ENCODE results near the gene CPVL. TPM values are rescaled to one million over a fixed set of nuclear protein-coding genes. Genes with fewer than 3 reads are reported as not detected.

Gene CPVL
- total RNA-seq, 2 experiments from 2014 or later: not detected

GRCh38 chr7:29007127-29007526 is 139.2 kb downstream of the CPVL start:
- no peak overlapping the region for H3K27ac ChIP-seq (ENCODE audit: low read depth, low read length, poor library complexity, severe bottlenecking)
- H3K4me3 ChIP-seq (ENCODE audit: low read depth, low read length, poor library complexity, severe bottlenecking): no peak overlapping the region
- H3K36me3 ChIP-seq (ENCODE audit: insufficient read depth, low read length): no peaks in the 10 kb centered on the region
- ChIA-PET CTCF (ENCODE audit: unreplicated experiment) (no interaction called here), POLR2A (no interaction called here)
- no peaks in the 10 kb centered on the region for H3K9me3 ChIP-seq (ENCODE audit: low read length)
- H3K4me2 ChIP-seq (ENCODE audit: low read length): no peak overlapping the region
- intact Hi-C loops (cut with micrococcal nuclease; ENCODE audit: unreplicated experiment): no loop called here
- DNase-seq (ENCODE audit: low spot score): no peak
- TF ChIP-seq EZH2phosphoT487 (IDR thresholded peaks at IDR 0.05; ENCODE audit: borderline replicate concordance, low read depth, low read length) (no peak), CTCF (conservative IDR thresholded peaks at IDR 0.05; ENCODE audit: low read length) (no peak)
- no peak overlapping the region for H2AFZ ChIP-seq (ENCODE audit: low read length)
- H3K9me2 ChIP-seq (ENCODE audit: insufficient read depth, low read length): no peaks in the 10 kb centered on the region
- no peaks in the 10 kb centered on the region for H3K4me1 ChIP-seq (ENCODE audit: insufficient read depth, low read length, poor library complexity, severe bottlenecking)
- BruUV-seq (replicated peaks): no TSS peak
- no peaks in the 10 kb centered on the region for H3K79me2 ChIP-seq (ENCODE audit: insufficient read depth, low read depth, low read length)
- H4K20me1 ChIP-seq (ENCODE audit: insufficient read depth, low read length): no peaks in the 10 kb centered on the region

GRCh38 chr7:29005829-29006228 is 140.5 kb downstream of the CPVL start:
- Histone ChIP-seq H4K20me1 (ENCODE audit: insufficient read depth, low read length) (no peaks in the 10 kb centered on the region), H2AFZ (ENCODE audit: low read length) (no peak overlapping the region), H3K9me3 (ENCODE audit: low read length) (no peaks in the 10 kb centered on the region), H3K9me2 (ENCODE audit: insufficient read depth, low read length) (no peaks in the 10 kb centered on the region), H3K36me3 (ENCODE audit: insufficient read depth, low read length) (no peaks in the 10 kb centered on the region), H3K79me2 (ENCODE audit: insufficient read depth, low read depth, low read length) (no peaks in the 10 kb centered on the region), H3K4me2 (ENCODE audit: low read length) (no peak overlapping the region), H3K4me1 (ENCODE audit: insufficient read depth, low read length, poor library complexity, severe bottlenecking) (no peaks in the 10 kb centered on the region), H3K4me3 (ENCODE audit: low read depth, low read length, poor library complexity, severe bottlenecking) (no peak overlapping the region), H3K27ac (ENCODE audit: low read depth, low read length, poor library complexity, severe bottlenecking) (no peak overlapping the region)
- ChIA-PET CTCF (ENCODE audit: unreplicated experiment) (no interaction called here), POLR2A (interaction anchor here (0.6 kb wide), 2 partner anchors 16 to 29 kb away, joined by 3 read pairs; no protein-coding TSS in a partner anchor)
- BruUV-seq (replicated peaks): no TSS peak
- no peak for DNase-seq (ENCODE audit: low spot score)
- no peak for TF ChIP-seq CTCF (conservative IDR thresholded peaks at IDR 0.05; ENCODE audit: low read length)
- TF ChIP-seq EZH2phosphoT487 (IDR thresholded peaks at IDR 0.05; ENCODE audit: borderline replicate concordance, low read depth, low read length): no peak
- intact Hi-C loops (cut with micrococcal nuclease; ENCODE audit: unreplicated experiment): no loop called here

GRCh38 chr7:29005406-29005805 is 140.9 kb downstream of the CPVL start:
- Histone ChIP-seq H3K36me3 (ENCODE audit: insufficient read depth, low read length) (no peaks in the 10 kb centered on the region), H2AFZ (ENCODE audit: low read length) (no peak overlapping the region), H3K27ac (ENCODE audit: low read depth, low read length, poor library complexity, severe bottlenecking) (no peak overlapping the region), H4K20me1 (ENCODE audit: insufficient read depth, low read length) (no peaks in the 10 kb centered on the region), H3K9me3 (ENCODE audit: low read length) (no peaks in the 10 kb centered on the region), H3K9me2 (ENCODE audit: insufficient read depth, low read length) (no peaks in the 10 kb centered on the region), H3K4me1 (ENCODE audit: insufficient read depth, low read length, poor library complexity, severe bottlenecking) (no peaks in the 10 kb centered on the region), H3K4me3 (ENCODE audit: low read depth, low read length, poor library complexity, severe bottlenecking) (no peak overlapping the region), H3K4me2 (ENCODE audit: low read length) (no peak overlapping the region), H3K79me2 (ENCODE audit: insufficient read depth, low read depth, low read length) (no peaks in the 10 kb centered on the region)
- intact Hi-C loops (cut with micrococcal nuclease; ENCODE audit: unreplicated experiment): no loop called here
- ChIA-PET CTCF (ENCODE audit: unreplicated experiment) (no interaction called here), POLR2A (no interaction called here)
- no TSS peak for BruUV-seq (replicated peaks)
- no peak for DNase-seq (ENCODE audit: low spot score)
- TF ChIP-seq EZH2phosphoT487 (IDR thresholded peaks at IDR 0.05; ENCODE audit: borderline replicate concordance, low read depth, low read length): no peak
- no peak for TF ChIP-seq CTCF (conservative IDR thresholded peaks at IDR 0.05; ENCODE audit: low read length)
